Measurements from ENCODE around the gene SOCS7. TPM values are rescaled to one million over a fixed set of nuclear protein-coding genes. Genes with fewer than 3 reads are reported as not detected.
A peak's percentile ranks its signal among the peaks of the same experiment; 100 is the strongest.

Gene SOCS7
- polyA plus RNA-seq, 1 donor: 12.4 TPM

DNA sequence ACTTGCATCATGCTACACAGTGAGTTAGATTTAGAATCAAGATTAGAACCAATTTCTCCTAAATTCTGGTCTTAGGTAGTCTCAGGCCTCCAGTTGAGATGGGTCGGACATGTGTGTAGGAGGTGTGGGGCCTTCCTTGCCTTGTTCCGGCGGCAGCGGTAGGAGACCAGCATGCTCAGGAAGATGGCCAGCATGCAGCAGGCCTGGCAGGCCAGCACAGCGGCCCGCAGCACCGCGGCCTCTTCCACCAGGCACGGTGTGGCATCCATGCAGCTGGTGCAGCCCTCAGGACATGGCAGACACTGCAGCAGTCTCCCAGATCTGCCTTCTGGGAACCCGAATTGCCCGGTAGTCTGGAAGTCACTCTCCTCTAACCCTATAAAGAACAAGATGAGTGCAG, 14.8 kb upstream of the SOCS7 start:
- Histone ChIP-seq H3K27ac (ENCODE audit: low read length) (no peak overlapping the region), H3K9me3 (ENCODE audit: control insufficient read depth, low read depth, low read length) (no peaks in the 10 kb centered on the region), H3K27me3 (ENCODE audit: control insufficient read depth, insufficient read depth, low read length) (no peaks in the 10 kb centered on the region), H3K4me3 (ENCODE audit: low read length) (no peak overlapping the region), H3K4me1 (ENCODE audit: control insufficient read depth, insufficient read depth, low read length) (peaks cover 7% of the 10 kb centered on the region), H3K36me3 (ENCODE audit: control insufficient read depth, insufficient read depth, low read length) (no peaks in the 10 kb centered on the region)
- DNase-seq: no peak
- no CpG with 5 or more reads among the region's 11 CpGs for WGBS (ENCODE audit: insufficient coverage, low lambda C conversion rate)

DNA sequence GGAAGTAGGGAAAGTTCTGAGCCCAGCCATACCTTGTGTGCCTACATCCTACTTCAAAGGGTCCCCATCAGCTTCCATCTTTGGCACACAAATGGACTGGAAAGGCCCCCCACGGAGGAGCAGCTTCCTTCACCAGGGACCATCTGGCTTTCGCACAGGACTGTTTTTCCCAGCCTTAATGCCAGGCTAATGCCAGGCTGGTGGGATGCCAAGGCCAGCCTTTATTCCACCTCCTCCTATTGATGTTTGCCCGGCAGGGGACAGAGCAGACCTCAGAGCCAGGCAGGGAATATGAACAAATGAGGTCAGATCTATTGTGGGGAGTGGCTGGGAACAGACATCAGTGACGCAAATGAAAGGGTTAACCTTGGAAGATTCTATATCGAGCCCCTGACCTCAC, 13.6 kb upstream of the SOCS7 start:
- no peak overlapping the region for H3K27ac ChIP-seq (ENCODE audit: low read length)
- no peak overlapping the region for H3K4me3 ChIP-seq (ENCODE audit: low read length)
- WGBS (ENCODE audit: insufficient coverage, low lambda C conversion rate): no CpG with 5 or more reads among the region's 5 CpGs
- H3K27me3 ChIP-seq (ENCODE audit: control insufficient read depth, insufficient read depth, low read length): no peaks in the 10 kb centered on the region
- no peaks in the 10 kb centered on the region for H3K36me3 ChIP-seq (ENCODE audit: control insufficient read depth, insufficient read depth, low read length)
- peaks cover 7% of the 10 kb centered on the region for H3K4me1 ChIP-seq (ENCODE audit: control insufficient read depth, insufficient read depth, low read length)
- DNase-seq: no peak
- no peaks in the 10 kb centered on the region for H3K9me3 ChIP-seq (ENCODE audit: control insufficient read depth, low read depth, low read length)

DNA sequence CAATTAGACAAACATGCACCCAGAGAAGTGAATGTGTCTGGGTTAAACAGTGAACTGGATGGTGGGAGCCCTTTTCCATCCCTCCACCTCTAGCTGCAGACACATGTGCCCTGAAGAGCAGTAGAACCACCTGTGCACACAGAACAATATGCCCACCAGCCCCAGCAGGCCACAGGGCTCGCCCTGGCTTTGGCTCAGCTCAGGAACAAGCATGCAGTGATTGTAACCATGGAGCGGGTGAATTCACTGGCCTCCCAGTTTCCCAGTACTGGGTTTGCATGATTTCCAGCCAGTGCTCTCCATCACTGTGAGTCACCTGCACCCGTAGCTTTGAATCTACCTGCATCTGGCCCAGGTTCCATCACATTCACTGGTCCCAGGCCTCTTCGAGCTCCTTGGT, 13.1 kb upstream of the SOCS7 start:
- Histone ChIP-seq H3K4me1 (ENCODE audit: control insufficient read depth, insufficient read depth, low read length) (peaks cover 7% of the 10 kb centered on the region), H3K36me3 (ENCODE audit: control insufficient read depth, insufficient read depth, low read length) (no peaks in the 10 kb centered on the region), H3K27me3 (ENCODE audit: control insufficient read depth, insufficient read depth, low read length) (no peaks in the 10 kb centered on the region), H3K9me3 (ENCODE audit: control insufficient read depth, low read depth, low read length) (no peaks in the 10 kb centered on the region), H3K27ac (ENCODE audit: low read length) (no peak overlapping the region), H3K4me3 (ENCODE audit: low read length) (no peak overlapping the region)
- no peak for DNase-seq
- WGBS (ENCODE audit: insufficient coverage, low lambda C conversion rate): no CpG with 5 or more reads among the region's 4 CpGs

DNA sequence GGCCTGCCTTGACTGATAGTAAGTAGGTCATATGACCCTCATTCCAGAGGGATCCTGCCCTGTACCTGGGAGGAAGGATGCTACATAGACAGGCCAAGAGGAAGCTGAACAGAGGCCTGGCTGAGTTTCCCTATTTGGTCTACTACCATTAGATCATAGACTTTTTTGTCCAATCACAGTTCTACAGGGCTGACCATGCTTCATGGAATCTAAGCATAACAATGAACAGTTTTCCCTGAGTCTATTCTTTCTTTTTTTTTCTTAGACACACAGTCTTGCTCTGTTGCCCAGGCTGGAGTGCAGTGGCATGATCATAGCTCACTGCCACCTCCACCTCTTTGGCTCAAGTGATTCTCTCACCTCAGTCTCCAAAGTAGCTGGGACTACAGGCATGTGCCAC, 11.8 kb upstream of the SOCS7 start:
- Histone ChIP-seq H3K4me1 (ENCODE audit: control insufficient read depth, insufficient read depth, low read length) (peaks cover 7% of the 10 kb centered on the region), H3K4me3 (ENCODE audit: low read length) (no peak overlapping the region), H3K27ac (ENCODE audit: low read length) (no peak overlapping the region), H3K9me3 (ENCODE audit: control insufficient read depth, low read depth, low read length) (no peaks in the 10 kb centered on the region), H3K36me3 (ENCODE audit: control insufficient read depth, insufficient read depth, low read length) (no peaks in the 10 kb centered on the region), H3K27me3 (ENCODE audit: control insufficient read depth, insufficient read depth, low read length) (no peaks in the 10 kb centered on the region)
- no peak for DNase-seq

DNA sequence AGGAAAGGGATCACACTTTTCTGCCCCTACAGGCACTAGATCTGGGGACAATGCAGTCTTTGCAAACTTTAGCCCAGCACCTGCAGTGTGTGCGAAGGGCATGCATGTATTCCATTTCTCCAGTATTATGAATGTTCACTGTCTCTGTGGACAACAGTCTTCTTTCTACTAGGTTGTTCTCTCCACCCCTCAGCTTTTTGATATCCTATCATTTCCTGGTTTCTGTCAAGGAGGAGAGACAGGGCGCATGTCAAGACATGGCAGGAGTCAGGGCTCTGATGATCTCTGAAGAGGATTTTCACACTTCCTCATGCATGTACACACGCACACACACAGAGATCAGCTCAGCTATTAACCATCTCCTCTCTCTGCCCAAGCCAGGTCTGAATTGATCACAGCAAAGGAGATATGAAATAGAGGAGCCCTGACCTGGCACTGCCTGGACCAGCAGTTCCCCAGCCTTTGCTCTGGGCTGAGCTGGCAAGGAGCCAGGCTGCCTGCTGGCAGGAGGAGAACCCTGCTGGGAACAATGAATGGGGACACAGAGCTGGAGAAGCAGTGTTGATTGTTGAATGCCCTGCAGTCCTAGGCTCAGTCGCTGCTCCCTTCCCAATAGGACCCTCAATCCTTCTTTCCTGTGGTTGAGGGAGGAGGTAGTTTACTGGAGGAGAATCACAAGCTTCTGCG, 10.5 kb upstream of the SOCS7 start:
- H3K4me1 ChIP-seq (ENCODE audit: control insufficient read depth, insufficient read depth, low read length): peaks cover 7% of the 10 kb centered on the region
- H3K36me3 ChIP-seq (ENCODE audit: control insufficient read depth, insufficient read depth, low read length): no peaks in the 10 kb centered on the region
- H3K27me3 ChIP-seq (ENCODE audit: control insufficient read depth, insufficient read depth, low read length): no peaks in the 10 kb centered on the region
- no peak overlapping the region for H3K27ac ChIP-seq (ENCODE audit: low read length)
- H3K9me3 ChIP-seq (ENCODE audit: control insufficient read depth, low read depth, low read length): no peaks in the 10 kb centered on the region
- WGBS (ENCODE audit: insufficient coverage, low lambda C conversion rate): no CpG with 5 or more reads among the region's 5 CpGs
- peak in 1 of 2 donors; percentile 45 for DNase-seq
- H3K4me3 ChIP-seq (ENCODE audit: low read length): no peak overlapping the region

DNA sequence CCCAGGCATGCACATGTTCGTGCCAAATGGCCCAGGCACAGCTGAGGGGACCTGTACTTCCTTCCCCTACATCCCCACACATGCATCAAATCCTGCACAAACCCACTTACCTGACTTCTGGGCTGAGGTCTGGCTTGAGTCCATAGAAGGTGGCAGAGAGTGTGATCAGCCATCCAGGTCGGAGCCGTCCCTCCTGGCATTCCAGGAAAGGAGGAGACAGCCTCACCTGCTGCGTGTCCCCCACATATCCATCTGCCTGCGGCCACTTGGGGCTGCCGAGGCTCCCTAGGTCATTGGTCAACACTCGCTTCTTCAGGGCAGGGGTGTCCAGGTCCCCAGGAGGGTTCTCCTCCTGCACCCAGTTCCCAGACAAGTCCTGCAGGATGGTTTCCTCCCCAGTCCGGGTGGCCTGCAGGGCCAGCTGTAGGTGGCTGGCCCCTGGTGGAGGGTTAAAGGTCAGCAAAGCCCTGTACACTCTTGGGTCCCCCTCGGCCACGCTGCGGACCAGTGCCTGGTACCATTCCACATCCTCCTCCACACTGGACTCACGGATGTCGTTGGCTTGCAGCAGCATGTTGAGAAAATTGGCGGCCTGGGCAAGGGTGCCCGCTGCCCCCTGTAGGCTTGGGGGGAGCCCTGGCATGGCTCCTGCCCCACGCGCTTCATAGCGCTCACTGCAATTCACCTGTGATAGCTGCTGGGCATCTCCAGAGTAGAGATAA, 8.6 kb upstream of the SOCS7 start:
- DNase-seq: no peak
- H3K4me3 ChIP-seq (ENCODE audit: low read length): no peak overlapping the region
- H3K4me1 ChIP-seq (ENCODE audit: control insufficient read depth, insufficient read depth, low read length): peaks cover 7% of the 10 kb centered on the region
- no CpG with 5 or more reads among the region's 18 CpGs for WGBS (ENCODE audit: insufficient coverage, low lambda C conversion rate)
- no peaks in the 10 kb centered on the region for H3K27me3 ChIP-seq (ENCODE audit: control insufficient read depth, insufficient read depth, low read length)
- H3K9me3 ChIP-seq (ENCODE audit: control insufficient read depth, low read depth, low read length): no peaks in the 10 kb centered on the region
- no peak overlapping the region for H3K27ac ChIP-seq (ENCODE audit: low read length)
- H3K36me3 ChIP-seq (ENCODE audit: control insufficient read depth, insufficient read depth, low read length): no peaks in the 10 kb centered on the region

DNA sequence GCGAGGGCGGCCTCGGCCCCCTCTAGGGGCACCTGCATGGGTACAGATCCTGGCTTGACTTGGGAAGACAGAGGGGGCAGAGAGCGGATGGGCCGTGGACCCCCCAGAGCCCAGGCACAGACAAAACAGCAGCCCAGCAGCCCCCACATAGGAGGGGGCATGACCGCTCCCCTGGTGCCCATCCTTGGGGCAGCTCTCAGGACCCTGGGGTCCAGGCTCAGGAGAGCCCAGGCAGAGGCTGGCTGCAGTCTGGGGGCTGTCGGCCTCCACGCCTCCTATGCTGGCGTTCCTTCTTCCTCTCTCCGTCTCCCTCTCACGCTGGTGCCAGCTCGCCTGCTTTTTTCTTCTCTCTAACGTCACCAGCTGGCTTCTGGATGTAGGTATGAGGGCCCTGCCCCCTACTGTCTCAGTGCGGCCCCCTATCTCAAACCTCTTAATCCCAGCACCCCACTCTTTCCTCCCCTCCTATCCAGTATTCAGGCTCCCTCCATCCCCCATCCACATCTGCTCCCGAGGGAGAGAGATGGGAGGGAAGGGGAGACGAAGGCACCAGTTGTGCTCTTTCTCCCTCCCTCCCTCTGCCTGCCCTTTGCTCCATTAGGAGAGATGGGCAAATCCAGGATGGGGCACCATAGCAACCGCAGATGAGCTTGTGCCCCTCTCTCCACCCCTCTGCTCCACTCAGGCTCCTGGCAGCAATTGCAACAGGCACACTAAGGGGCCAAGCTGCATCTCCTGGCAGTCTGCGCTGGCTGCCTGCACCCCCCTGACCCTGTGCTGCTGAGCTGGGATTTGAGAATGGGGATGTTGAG, 7.8 kb upstream of the SOCS7 start, which contains the start of gene GPR179:
Gene GPR179, minus strand, starts transcription at position 349 of the 812 bp plus-strand sequence. Its CDS starts 167 bp downstream, at position 182.
- Histone ChIP-seq H3K4me1 (ENCODE audit: control insufficient read depth, insufficient read depth, low read length) (peaks cover 7% of the 10 kb centered on the region), H3K27ac (ENCODE audit: low read length) (no peak within 1 kb of the TSS), H3K9me3 (ENCODE audit: control insufficient read depth, low read depth, low read length) (no peaks in the 10 kb centered on the region), H3K4me3 (ENCODE audit: low read length) (no peak within 1 kb of the TSS), H3K27me3 (ENCODE audit: control insufficient read depth, insufficient read depth, low read length) (no peaks in the 10 kb centered on the region), H3K36me3 (ENCODE audit: control insufficient read depth, insufficient read depth, low read length) (no peaks in the 10 kb centered on the region)
- 75% methylated on average over 4 of the region's 18 CpGs for WGBS (ENCODE audit: insufficient coverage, low lambda C conversion rate)
- peak in 1 of 2 donors; percentile 20 for DNase-seq

DNA sequence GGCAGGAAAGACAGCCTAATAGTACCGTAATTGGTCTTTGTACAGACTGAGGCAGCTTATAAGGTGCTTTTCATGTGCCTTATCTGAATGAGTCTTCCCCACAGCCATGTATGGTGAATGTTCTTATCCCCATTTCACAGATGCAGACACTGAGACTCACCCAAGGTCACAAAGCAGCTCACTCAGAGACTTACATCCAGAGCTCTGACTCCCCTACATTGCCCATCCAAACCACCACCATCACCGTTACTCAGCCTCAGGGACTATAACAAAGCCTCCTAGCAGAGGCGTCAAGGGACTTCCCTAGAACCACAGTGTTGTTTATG, 7.3 kb upstream of the SOCS7 start:
- H3K27me3 ChIP-seq (ENCODE audit: control insufficient read depth, insufficient read depth, low read length): no peaks in the 10 kb centered on the region
- WGBS (ENCODE audit: insufficient coverage, low lambda C conversion rate): no CpG with 5 or more reads among the region's 3 CpGs

DNA sequence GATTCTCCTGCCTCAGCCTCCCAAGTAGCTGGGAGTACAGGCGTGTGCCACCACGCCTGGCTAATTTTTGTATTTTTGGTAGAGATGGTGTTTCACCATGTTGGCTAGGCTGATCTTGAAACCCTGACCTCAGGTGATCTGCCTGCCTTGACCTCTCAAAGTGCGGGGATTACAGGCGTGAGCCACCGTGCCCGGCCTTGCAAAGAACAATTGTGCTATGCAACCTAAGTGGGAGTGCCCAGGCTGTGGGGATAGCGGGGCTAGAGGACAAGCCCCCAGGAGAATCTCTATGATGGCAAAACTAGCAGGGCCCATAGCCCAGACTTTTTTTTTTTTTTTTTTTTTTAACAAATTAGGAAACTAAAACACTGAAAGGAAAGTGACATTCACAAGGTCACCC, 5.9 kb upstream of the SOCS7 start:
- Histone ChIP-seq H3K27ac (ENCODE audit: low read length) (no peak overlapping the region), H3K36me3 (ENCODE audit: control insufficient read depth, insufficient read depth, low read length) (no peaks in the 10 kb centered on the region), H3K9me3 (ENCODE audit: control insufficient read depth, low read depth, low read length) (no peaks in the 10 kb centered on the region), H3K4me3 (ENCODE audit: low read length) (no peak overlapping the region), H3K4me1 (ENCODE audit: control insufficient read depth, insufficient read depth, low read length) (peaks cover 5% of the 10 kb centered on the region), H3K27me3 (ENCODE audit: control insufficient read depth, insufficient read depth, low read length) (no peaks in the 10 kb centered on the region)
- WGBS (ENCODE audit: insufficient coverage, low lambda C conversion rate): no CpG with 5 or more reads among the region's 7 CpGs
- no peak for DNase-seq

More for the DNA sequence above, 7.3 kb upstream of the SOCS7 start:
- no peak for DNase-seq
- Histone ChIP-seq H3K36me3 (ENCODE audit: control insufficient read depth, insufficient read depth, low read length) (no peaks in the 10 kb centered on the region), H3K4me3 (ENCODE audit: low read length) (no peak overlapping the region), H3K27ac (ENCODE audit: low read length) (no peak overlapping the region), H3K9me3 (ENCODE audit: control insufficient read depth, low read depth, low read length) (no peaks in the 10 kb centered on the region), H3K4me1 (ENCODE audit: control insufficient read depth, insufficient read depth, low read length) (peaks cover 6% of the 10 kb centered on the region)

DNA sequence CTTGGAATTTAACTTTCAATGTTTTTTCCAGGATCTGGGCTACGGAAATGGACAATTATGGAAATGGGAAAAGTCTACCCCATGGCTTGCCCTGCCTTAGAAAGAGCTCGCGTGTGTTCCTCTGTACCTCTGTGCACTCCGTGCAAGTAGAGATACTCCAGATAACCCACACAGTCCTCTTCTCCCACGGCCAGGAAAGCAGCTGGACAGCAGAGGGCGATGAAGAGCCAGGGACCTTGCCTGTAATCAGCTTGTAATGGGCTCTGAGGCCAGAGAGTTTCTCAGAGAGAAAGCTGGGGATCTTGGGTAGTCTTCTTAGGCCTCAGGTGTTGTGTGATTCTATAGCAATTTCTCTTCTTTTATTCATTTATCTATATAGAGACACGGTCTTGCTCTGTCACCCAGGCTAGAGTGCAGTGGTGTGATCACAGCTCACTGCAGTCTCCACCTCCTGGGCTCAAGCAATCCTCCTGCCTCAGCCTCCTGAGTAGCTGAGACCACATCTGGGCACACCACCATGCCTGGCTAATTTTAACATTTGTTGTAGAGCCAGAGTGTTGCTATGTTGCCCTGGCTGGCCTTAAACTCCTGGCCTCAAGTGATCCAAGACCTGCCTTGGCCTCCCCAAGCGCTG, 2.4 kb upstream of the SOCS7 start:
- H3K4me1 ChIP-seq (ENCODE audit: control insufficient read depth, insufficient read depth, low read length): peaks cover 3% of the 10 kb centered on the region
- H3K4me3 ChIP-seq (ENCODE audit: low read length): no peak overlapping the region
- peaks cover 2% of the 10 kb centered on the region for H3K9me3 ChIP-seq (ENCODE audit: control insufficient read depth, low read depth, low read length)
- no peaks in the 10 kb centered on the region for H3K27me3 ChIP-seq (ENCODE audit: control insufficient read depth, insufficient read depth, low read length)
- no CpG with 5 or more reads among the region's 8 CpGs for WGBS (ENCODE audit: insufficient coverage, low lambda C conversion rate)
- H3K27ac ChIP-seq (ENCODE audit: low read length): no peak overlapping the region
- peak; percentile 81 to 84 for DNase-seq
- no peaks in the 10 kb centered on the region for H3K36me3 ChIP-seq (ENCODE audit: control insufficient read depth, insufficient read depth, low read length)

All from large intestine (tissue), 3 donors.